ENCODE results near the gene HBM.
"Not testable (repeated sequence)": the region's sequence is repeated elsewhere in the genome, so short reads cannot be mapped to it uniquely, and the experiment has no call there.

HBM gene

GRCh38 chr16:165539-166374, at the start of gene HBM:
Gene HBM (plus strand): TSS chr16:165978. CDS start chr16:165998, 20 bp downstream.
- DNase-seq (ENCODE audit: insufficient read length, low spot score) (no peak), FAIRE-seq (no peak)
- TF ChIP-seq POLR2A (IDR thresholded peaks at IDR 0.05; ENCODE audit: low read depth, low read length), result no peak

DNA sequence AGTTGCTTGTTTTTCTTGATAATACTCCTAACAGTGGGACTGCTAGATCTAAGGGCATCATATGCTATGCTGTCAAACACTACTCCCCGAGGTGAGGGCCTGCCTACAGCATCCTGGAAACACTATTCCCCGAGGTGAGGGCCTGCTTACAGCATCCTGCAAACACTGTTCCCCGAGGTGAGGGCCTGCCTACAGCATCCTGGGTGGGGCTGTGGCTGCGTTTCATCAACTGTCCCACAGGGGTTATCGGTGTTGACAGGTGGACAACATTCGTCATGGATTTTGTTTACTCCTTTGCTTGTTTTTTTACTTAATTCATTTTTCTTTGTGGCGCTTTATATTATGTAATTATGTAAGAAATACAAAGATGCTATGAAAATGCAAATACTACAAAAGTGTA, 49.8 kb upstream of the HBM start:
- DNase-seq (ENCODE audit: insufficient read length, low spot score) (no peak), FAIRE-seq (no peak)
- no peak for TF ChIP-seq POLR2A (IDR thresholded peaks at IDR 0.05; ENCODE audit: low read depth, low read length)

DNA sequence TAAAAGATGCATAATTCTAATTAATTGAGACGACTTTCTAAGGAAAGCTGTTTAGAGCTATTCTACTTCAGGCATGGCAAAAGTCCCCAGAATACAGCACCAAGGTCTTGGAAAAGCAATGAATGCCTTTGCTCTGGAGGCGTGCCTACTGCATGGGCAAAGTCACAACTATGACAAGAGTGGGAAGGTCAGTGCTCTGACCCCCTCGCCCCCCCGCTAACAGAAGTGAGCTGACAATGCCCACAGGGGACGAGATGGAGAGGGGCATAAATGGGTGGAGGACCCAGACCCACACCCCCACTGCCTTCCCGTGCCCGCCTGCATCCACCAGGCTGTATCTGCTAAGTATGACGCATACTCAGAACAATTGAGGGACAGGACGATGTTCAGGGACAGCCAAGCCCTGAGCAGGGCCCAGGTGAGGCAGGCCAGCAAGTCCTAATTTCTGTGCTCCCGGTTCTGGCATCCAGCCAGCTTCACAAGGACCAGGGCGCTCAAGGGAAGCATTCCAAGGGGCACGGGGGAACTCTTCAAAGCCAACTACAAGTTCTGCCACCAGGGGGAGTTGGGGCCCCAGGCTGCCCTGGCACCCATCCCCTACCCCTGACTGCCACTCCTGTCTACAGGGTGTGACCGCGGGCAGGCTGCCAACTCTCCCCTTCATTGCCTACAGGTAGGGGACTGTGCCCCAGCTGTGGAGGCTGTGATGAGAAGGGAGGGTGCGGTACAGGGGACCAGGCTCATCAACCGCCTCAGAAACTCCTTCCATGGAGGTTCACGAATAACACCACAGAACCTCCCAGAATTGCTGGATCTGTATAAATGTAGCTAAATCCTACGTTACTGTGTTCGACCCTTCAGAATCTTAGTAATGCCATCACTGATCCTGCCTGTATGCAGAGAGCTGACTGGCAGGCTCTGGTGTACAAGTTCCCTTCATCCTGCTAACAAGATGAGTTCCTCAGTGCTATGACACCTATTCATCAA, 48.1 kb upstream of the HBM start:
- FAIRE-seq, result no peak
- TF ChIP-seq POLR2A (IDR thresholded peaks at IDR 0.05; ENCODE audit: low read depth, low read length), result no peak
- peak; percentile 52 for DNase-seq (ENCODE audit: insufficient read length, low spot score)

DNA sequence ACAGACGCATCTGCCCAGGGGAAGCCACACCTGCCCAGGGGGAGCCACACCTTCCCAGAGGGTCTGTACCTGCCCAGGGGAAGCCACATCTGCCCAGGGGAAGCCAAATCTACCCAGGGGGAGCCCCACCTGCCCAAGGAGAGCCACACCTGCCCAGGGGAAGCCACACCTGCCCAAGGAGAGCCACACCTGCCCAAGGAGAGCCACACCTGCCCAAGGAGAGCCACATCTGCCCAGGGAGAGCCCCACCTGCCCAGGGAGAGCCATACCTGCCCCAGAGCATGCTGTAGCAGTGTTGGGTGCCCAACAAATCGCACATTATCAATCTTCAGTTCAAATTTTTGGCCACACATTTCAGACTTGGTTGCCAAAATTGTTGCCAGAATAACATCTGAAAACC, 46.9 kb upstream of the HBM start:
- no peak for FAIRE-seq
- TF ChIP-seq POLR2A (IDR thresholded peaks at IDR 0.05; ENCODE audit: low read depth, low read length), result no peak
- DNase-seq (ENCODE audit: insufficient read length, low spot score), result no peak

GRCh38 chr16:119295-119694, 46.5 kb upstream of the HBM start:
- no peak for TF ChIP-seq POLR2A (IDR thresholded peaks at IDR 0.05; ENCODE audit: low read depth, low read length)
- FAIRE-seq, result no peak

DNA sequence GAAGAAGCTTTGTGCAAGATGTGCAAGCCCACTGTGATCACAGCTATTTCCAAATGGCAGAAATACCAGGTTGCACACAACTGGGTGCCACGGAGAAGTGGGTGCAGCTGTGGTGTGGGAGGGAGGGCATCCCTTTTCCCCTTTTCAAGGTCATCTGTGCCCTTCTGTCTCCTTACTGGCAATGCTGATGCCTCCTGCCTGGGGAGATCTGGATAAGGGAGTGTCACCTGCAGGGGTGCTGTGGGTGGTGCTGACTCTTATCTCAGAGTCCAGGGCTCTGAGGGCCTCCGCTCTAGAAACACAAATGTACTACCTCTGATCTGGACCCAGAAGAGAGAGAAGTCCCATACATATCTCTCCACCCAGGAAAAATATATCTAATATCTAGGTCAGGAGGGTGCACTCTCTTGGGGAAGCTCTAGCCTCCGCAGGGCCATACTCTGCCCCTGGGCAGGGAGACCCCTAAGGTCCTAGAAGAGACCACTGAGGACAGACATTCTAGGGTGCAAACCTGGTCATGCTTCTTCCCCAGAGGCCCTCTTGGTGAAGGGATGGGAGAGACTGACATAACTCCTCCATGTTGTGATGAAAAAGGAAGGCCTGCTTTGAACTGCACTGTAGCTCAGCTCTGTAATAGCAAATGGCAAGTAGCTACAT, 45.8 kb upstream of the HBM start:
- FAIRE-seq (no peak), DNase-seq (ENCODE audit: insufficient read length, low spot score) (no peak)
- no peak for TF ChIP-seq POLR2A (IDR thresholded peaks at IDR 0.05; ENCODE audit: low read depth, low read length)

More at GRCh38 chr16:119295-119694, 46.5 kb upstream of the HBM start:
- no peak for DNase-seq (ENCODE audit: insufficient read length, low spot score)

GRCh38 chr16:120756-121155, 45.0 kb upstream of the HBM start:
- FAIRE-seq (no peak), DNase-seq (ENCODE audit: insufficient read length, low spot score) (no peak)
- no peak for TF ChIP-seq POLR2A (IDR thresholded peaks at IDR 0.05; ENCODE audit: low read depth, low read length)

DNA sequence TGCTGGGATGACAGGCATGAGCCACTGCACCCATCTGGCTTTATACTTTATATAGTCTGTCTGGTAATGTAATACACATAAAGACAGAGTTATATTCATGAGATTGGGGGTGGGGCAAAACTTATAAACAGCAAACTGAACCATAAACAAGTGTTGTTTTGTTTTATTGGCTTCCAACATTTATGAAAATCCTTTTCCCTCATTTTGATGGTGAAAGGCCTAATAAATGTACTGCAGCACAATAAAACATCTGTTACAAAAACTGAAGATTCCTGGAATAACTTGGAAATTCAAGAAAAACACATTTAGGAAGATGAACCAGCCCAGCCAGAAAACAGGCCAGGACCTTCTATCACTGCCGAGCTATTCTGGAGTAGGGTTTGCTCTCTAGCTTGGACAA, 43.4 kb upstream of the HBM start:
- TF ChIP-seq POLR2A (IDR thresholded peaks at IDR 0.05; ENCODE audit: low read depth, low read length), result no peak
- FAIRE-seq, result no peak

DNA sequence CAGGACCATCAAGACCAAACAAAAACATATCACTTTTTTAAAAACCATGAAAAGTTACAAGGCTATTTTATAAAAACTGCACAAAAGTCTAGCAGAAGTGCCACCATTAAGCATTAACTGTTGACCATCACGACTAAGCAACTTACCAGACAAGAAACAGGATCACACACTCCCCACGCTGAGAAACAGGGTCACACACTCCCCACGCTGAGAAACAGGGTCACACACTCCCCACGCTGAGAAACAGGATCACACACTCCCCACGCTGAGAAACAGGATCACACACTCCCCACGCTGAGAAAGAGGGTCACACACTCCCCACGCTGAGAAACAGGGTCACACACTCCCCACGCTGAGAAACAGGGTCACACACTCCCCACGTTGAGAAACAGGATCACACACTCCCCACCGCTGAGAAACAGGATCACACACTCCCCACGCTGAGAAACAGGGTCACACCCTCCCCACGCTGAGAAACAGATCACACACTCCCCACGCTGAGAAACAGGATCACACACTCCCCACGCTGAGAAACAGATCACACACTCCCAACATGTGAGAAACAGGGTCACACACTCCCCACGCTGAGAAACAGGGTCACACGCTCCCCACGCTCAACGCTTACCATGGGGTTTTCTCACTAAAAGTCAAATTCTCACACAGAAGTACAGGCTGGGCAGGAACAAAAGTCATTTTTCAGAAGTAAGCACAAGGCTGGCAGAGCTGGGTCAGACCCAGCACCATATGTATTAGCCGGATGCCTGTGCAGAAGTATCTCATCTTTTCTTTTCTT, 42.0 kb upstream of the HBM start:
- FAIRE-seq, result not testable (repeated sequence)

More for the DNA sequence above, 43.4 kb upstream of the HBM start:
- no peak for DNase-seq (ENCODE audit: insufficient read length, low spot score)

DNA sequence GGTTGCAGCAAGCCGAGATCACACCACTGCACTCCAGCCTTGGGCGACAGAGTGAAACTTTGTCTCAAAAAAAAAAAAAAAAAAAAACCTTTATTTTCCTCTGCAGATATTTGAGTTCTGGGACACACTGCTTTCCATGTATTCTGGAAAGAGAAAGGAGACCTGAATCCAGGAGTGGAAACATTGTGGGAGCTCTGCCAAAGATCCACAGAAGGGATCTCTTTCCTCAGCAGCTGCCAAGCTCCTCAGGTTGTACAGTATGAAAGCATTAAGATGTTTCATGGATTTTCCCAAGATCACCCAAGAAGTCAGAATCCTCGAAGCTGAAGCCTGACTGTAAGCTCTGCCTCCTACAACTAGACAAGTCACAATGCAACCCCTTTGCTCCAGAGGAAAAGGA, 40.8 kb upstream of the HBM start:
- no peak for DNase-seq (ENCODE audit: insufficient read length, low spot score)
- no peak for FAIRE-seq
- TF ChIP-seq POLR2A (IDR thresholded peaks at IDR 0.05; ENCODE audit: low read depth, low read length), result no peak

More for the DNA sequence above, 42.0 kb upstream of the HBM start:
- DNase-seq (ENCODE audit: insufficient read length, low spot score), result not testable (repeated sequence)

DNA sequence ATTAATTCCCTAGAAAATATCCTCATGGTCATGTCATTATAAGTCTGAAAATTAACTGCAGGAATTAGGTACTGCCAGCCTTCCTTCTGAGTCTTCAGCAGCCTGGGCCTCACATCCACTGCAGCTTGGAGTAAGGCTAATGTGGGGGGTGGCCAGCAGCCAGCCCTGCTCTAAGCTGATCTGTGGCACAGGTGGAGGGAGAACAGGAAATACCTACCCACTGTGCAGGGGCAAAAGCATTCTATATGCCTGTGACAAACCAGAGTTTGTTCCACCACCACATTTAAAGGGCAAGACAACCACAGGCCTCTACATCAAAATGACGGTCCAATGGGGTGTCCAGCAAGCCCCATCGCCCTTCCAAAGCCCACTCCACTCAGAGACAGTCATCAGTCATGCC, 36.7 kb upstream of the HBM start:
- no peak for FAIRE-seq
- TF ChIP-seq POLR2A (IDR thresholded peaks at IDR 0.05; ENCODE audit: low read depth, low read length), result no peak

GRCh38 chr16:130533-131173, 35.1 kb upstream of the HBM start:
- TF ChIP-seq POLR2A (IDR thresholded peaks at IDR 0.05; ENCODE audit: low read depth, low read length), result no peak
- FAIRE-seq (no peak), DNase-seq (ENCODE audit: insufficient read length, low spot score) (no peak)

More for the DNA sequence above, 36.7 kb upstream of the HBM start:
- no peak for DNase-seq (ENCODE audit: insufficient read length, low spot score)

DNA sequence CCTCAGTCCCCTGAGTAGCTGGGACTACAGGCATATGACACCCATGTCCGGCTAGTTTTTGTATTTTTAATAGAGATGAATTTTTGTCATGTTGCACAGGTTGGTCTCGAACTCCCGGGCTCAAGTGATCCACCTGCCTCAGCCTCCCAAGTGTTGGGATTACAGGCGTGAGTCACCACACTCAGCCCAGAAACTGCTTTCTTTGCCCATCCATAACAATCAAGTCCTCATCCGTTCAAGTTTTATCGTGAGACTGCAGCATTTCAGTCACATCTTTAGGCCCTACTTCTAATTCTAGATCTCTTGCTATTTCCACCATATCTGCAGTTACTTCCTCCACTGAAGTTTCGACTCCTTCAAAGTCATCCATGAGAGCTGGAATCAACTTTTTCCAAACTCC, 33.7 kb upstream of the HBM start:
- FAIRE-seq (no peak), DNase-seq (ENCODE audit: insufficient read length, low spot score) (no peak)
- no peak for TF ChIP-seq POLR2A (IDR thresholded peaks at IDR 0.05; ENCODE audit: low read depth, low read length)

Measured in H54 (cell line).